OCI-M2 (cell line): ENCODE measurements around the gene C19orf85.
"Not testable (repeated sequence)": the region's sequence is repeated elsewhere in the genome, so short reads cannot be mapped to it uniquely, and the experiment has no call there.

ENCODE experiments used
- DNase-seq: peaks from one replicate; lab custom pipeline; 2025; ENCODE audit not compliant: unreplicated experiment; lab: John Stamatoyannopoulos, UW

Gene C19orf85

GRCh38 chr19:55464662-55465054, at the start of gene C19orf85:
TSS of gene C19orf85 (minus strand) at chr19:55464751. CDS start at chr19:55464554, 197 bp downstream.
- DNase-seq: no peak

DNA sequence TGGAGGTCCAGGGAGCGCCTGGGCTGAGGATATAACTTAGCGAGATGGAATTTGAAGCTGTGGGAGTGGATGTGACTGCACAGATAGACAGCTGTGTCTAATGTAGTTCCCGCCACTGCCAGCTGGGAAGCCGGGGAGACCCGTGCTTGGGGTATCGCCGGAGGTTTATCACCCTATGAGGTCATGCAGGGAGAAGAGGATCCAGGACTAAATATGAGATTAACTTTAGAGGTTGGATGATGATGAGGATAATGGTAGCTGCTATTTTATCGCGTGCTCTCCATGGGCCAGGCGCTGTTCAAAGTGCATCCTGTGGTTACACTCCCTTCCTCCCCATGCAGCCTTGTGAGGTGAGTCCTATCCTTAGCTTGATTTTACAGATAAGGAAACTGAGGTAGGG, 43.6 kb upstream of the C19orf85 start:
- DNase-seq: no peak

- no peak for DNase-seq
Measured at GRCh38 chr19:55504981-55505380, 40.4 kb upstream of the C19orf85 start.

DNA sequence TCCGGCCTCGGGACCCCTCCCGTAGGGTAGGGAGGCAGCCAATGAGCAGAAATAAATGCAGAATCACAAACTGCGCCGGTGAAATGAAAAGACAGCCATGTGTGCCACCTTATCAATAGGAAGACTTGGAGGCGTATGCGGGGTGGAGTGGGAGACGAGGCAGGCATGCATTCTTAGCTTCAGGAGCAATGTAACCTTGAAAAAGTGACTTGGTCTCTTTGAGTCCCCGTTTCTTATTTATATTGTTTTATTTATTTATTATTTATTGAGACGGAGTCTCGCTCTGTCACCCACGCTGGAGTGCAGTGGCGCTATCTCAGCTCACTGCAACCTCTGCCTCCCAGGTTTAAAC, 39.7 kb upstream of the C19orf85 start:
- no peak for DNase-seq

DNA sequence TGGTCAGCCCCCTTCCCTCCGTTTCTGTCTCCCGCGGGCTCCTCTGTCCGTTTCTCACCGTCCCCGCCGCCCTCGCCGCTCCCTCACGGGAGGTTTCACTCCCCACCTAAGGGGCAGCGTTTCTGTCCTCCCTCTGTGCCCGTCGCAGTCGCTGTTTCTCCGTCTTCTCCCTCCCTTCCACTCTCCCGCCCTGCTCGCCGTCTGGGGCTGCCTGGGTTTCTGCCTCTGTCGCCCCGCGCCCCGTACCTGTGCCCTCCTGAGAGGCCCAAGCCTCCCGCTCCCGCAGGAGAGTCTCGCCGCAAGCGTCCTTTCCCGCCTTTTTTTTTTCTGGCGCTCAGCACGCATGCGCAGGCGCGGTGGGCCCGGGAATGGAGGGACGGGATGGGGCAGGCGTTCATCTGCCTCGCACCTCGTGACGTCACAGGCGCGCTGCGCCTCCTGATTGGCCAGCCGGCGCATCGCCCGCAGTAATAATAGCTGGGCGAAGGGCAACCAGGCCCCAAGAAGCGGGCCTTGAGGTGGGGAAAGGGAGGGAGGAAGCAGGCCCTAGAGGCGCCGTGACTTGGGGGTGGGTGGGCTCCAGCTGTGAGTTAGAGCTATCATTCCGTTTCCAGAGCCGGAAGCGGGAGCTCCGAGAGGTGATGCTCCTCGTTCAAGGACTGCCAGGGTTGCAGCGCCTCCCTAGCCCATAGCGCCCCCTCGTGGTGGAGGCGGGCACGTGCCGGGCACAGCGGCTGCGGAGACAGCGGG, 39.1 kb upstream of the C19orf85 start:
- DNase-seq: peak; percentile 29

- DNase-seq: no peak
Measured at GRCh38 chr19:55503157-55503501, 38.6 kb upstream of the C19orf85 start.

GRCh38 chr19:55502197-55502952, 37.8 kb upstream of the C19orf85 start:
- no peak for DNase-seq

DNA sequence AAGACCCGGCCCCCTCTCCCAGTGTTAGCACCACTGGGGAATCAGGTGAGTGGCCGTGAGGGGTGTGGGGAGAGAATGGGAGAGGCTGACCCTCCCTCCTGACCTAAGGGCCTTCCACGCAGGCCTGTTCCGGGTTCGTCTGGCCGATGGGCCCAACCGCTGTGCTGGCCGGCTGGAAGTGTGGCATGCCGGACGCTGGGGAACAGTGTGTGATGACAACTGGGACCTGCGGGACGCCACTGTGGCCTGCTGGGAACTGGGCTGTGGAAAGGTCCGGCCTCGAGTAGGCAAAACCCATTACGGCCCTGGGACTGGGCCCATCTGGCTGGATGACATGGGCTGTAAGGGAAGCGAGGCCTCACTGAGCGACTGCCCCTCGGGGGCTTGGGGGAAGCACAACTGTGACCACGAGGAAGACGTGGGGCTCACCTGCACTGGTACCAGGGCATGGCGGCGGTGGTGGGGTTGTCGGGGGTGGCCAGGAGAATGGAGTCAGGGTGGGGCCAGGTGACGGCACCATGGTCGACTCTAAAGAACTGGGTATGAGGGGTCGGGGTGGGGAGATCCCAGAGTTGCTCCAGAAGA, 35.9 kb upstream of the C19orf85 start:
- DNase-seq: no peak

GRCh38 chr19:55498246-55498840, 33.8 kb upstream of the C19orf85 start:
- no peak for DNase-seq

- DNase-seq: no peak
Measured at GRCh38 chr19:55497763-55498162, 33.2 kb upstream of the C19orf85 start.

DNA sequence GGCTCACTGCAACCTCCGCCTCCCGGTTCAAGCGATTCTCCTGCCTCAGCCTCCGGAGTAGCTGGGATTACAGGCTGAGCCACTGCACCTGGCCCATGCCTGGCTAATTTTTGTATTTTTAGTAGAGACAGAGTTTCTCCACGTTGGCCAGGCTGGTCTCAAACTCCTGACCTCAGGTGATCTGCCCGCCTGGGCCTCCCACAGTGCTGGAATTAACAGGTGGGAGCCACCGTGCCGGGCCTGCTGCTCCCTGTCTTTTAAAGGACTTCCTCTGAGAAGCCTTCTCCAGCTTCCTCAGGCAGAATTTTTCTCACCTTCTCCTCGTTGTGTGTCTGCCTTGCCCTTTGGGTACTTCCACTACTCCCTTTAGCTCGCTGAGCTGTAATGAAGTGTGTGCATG, 32.3 kb upstream of the C19orf85 start:
- DNase-seq: not testable (repeated sequence)

DNA sequence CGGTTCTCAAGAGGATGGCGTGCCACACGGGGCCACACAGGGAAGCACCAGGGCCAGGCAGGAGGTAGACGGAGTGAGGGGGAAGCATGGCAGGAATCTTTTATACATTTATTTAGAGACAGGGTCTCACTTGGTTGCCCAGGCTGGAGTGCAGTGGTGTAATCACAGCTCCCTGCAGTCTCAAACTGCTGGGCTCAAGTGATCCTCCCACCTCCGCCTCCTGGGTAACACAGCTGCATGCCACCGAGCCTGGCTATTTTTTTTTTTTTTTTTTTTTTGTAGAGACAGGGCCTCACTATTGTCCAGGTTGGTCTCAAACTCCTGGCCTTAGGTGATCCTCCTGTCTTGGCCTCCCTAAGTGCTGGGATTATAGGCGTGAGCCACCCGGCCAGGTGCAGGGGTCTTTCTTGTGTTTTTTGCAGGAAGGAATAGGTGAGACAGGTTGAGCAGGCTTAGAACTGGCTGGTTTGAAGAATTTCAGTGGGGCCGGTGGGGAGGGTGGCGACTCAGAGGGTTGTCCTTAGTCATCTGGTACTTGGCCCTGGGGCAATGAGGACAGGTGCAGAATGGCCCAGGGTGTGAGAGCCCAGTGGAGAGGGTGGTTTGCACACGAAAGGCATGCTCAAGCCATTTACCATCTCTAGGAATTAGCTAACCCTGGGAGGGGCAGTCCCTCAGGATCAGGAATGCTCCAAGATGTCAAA, 31.2 kb upstream of the C19orf85 start:
- no peak for DNase-seq

- DNase-seq: no peak
Measured at GRCh38 chr19:55494172-55494761, 29.7 kb upstream of the C19orf85 start.

DNA sequence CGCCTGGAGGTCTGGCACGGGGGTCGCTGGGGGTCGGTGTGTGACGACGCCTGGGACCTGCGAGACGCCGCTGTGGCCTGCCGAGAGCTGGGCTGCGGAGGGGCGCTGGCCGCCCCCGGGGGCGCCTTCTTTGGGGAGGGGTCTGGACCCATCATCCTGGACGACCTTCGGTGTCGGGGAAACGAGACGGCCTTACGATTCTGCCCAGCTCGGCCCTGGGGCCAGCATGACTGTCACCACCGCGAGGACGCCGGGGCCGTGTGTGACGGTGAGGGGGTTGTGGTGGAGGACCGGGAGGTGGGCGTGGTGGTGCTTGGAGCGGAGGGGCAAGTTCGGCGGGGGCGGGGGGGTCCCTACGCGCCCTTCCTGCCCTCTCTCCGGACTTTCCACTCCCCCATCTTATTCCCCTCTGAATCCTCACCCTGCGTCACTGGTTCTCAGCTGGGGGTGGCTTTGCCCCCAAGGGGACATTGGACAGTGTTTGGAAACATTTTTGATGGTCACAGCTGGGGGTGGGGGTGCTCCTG, 29.2 kb upstream of the C19orf85 start:
- DNase-seq: no peak

DNA sequence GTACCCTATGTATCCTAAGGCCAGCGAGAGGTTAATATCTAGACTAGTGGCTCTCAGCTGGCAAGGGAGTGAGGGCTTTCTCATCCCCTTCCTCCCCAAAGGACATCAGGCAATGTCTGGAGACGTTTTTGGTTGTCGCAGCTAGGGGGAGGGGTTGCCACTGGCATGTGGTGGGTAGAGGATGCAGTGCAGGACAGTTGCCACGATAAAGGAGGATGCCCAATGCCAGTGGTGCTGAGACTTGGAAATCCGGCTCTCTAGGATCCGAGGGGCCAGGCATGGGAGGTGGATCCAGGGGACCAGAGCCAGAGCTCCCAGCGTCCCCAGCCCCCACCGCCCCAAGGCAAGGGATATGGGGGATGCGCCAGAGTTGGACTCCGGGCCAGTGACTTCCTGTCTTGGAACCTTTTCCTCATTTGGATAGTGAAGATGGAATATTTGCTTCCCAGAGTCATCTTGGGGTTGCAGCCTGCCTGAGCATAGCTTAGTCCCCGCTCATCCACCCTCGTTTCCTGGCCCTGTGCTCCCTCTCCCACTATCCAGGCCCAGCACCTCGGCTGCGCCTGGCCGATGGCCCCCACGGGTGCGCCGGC, 28.6 kb upstream of the C19orf85 start:
- no peak for DNase-seq

- DNase-seq: no peak
Measured at GRCh38 chr19:55492362-55492944, 27.9 kb upstream of the C19orf85 start.

- DNase-seq: no peak
Measured at GRCh38 chr19:55491546-55492360, 27.2 kb upstream of the C19orf85 start.

DNA sequence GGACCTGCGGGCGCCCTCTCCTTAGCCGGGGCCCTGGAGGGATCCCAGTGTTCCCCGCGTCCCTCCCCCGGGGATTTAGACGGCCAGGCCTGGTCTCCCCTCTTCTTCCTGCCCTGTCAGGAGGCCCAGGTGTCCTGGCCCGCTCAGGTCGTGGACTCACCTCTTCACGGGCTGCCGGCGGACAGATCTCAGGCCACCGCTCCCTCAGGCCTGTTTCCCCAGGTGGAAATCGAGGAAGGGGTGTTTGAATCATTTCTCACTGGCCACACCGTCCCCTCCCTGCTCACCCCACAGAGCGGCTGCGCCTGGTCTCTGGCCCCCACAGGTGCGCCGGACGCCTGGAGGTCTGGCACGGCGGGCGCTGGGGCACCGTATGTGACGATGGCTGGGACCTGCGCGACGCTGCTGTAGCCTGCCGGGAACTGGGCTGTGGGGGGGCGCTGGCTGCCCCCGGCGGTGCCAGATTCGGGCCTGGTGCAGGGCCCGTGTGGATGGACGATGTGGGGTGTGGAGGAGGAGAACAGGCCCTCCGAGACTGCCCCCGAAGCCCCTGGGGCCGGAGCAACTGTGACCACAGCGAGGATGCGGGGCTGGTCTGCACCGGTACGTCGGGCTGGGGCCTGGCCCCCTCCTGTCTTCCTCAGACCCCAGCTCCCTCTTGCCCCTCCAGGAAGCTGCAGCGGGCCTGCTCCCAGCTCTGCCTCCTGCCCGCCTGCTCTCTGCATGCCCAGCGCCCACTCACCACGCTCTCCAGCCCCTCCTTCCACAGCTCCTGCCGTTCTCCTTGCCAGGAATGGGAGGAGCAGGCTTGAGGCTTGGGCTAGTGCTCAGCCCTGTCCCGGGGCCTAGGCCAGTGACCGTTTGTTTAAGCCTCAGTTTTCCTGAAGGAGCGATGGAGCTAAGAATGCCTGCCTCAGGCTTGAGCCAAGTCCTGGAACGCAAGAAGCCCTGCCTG, 26.2 kb upstream of the C19orf85 start:
- no peak for DNase-seq
